Stimulated activated CD4-positive, alpha-beta T cell treated with anti-CD3 and anti-CD28 coated beads, TNF-alpha, amount 100 ng/mL, for 24 hours (primary cell): Measurements from ENCODE around the gene KLF15.

Source experiments
- DNase-seq, 3 experiments: peaks; one replicate each; pipeline ENCODE4 v3.0.0-alpha.2; 2020; ENCODE audit warnings: low read depth in 3 of 3

KLF15 gene

GRCh38 chr3:126320517-126321293 is 36.5 kb downstream of the KLF15 start:
- no peak for DNase-seq

GRCh38 chr3:126319701-126320295 is 37.4 kb downstream of the KLF15 start:
- no peak for DNase-seq

GRCh38 chr3:126317029-126317996 is 39.9 kb downstream of the KLF15 start:
- DNase-seq: no peak

GRCh38 chr3:126316501-126316939 is 40.7 kb downstream of the KLF15 start:
- no peak for DNase-seq

GRCh38 chr3:126316031-126316461 is 41.2 kb downstream of the KLF15 start:
- no peak for DNase-seq

GRCh38 chr3:126314790-126315658 is 42.2 kb downstream of the KLF15 start:
- no peak for DNase-seq

GRCh38 chr3:126314305-126314789 is 42.9 kb downstream of the KLF15 start:
- DNase-seq: no peak

GRCh38 chr3:126313580-126314304 is 43.5 kb downstream of the KLF15 start:
- DNase-seq: no peak

- no peak for DNase-seq
Measured at GRCh38 chr3:126313166-126313565, 44.0 kb downstream of the KLF15 start.

- no peak for DNase-seq
Measured at GRCh38 chr3:126312341-126312740, 44.9 kb downstream of the KLF15 start.

GRCh38 chr3:126311338-126311978 is 45.8 kb downstream of the KLF15 start:
- no peak for DNase-seq

GRCh38 chr3:126310816-126311215 is 46.4 kb downstream of the KLF15 start:
- DNase-seq: no peak

GRCh38 chr3:126309861-126310655 is 47.1 kb downstream of the KLF15 start:
- no peak for DNase-seq

- DNase-seq: no peak
Measured at GRCh38 chr3:126309165-126309564, 48.0 kb downstream of the KLF15 start.

- DNase-seq: no peak
Measured at GRCh38 chr3:126308394-126309125, 48.6 kb downstream of the KLF15 start.

GRCh38 chr3:126307591-126308393 is 49.4 kb downstream of the KLF15 start:
- DNase-seq: no peak

GRCh38 chr3:126306888-126307482 is 50.2 kb downstream of the KLF15 start:
- DNase-seq: no peak
